PC-3 (cell line): ENCODE measurements around the gene UBE2G1. TPM values are rescaled to one million over a fixed set of nuclear protein-coding genes. Genes with fewer than 3 reads are reported as not detected.

Experiments used
- ATAC-seq: fragments of 200-7000 bp; cut with Tn5 transposase; 2 replicates; pipeline ENCODE4 v1.9.1; 2020; ENCODE audit warnings: mild to moderate bottlenecking, moderate library complexity
- BruUV-seq: library from RNA; stranded (reverse); fragments of 400-500 nt; replicated peaks from 2 replicates; lab custom pipeline; 2021; lab: Mats Ljungman, UMichigan
- CTCF ChIA-PET: fragments of 300-600 bp; sonication (Branson Sonifier 250); formaldehyde crosslinking; loops from one replicate; lab custom pipeline; 2022; ENCODE audit warnings: antibody characterized with exemption; lab: Charles Lee
- POLR2A ChIA-PET: fragments of 300-600 bp; sonication (Branson Sonifier 250); formaldehyde crosslinking; loops from one replicate; lab custom pipeline; 2022; ENCODE audit warnings: antibody characterized with exemption; ENCODE audit not compliant: unreplicated experiment; lab: Charles Lee
- DNase-seq: peaks from one replicate; pipeline ENCODE4 v3.0.0-alpha.2; 2015
- H2AFZ ChIP-seq: fragments of 300-600 bp; sonication (generic); 2 replicates; pipeline ENCODE4 v1.6.0; 2016; ENCODE audit warnings: antibody characterized with exemption, low read length
- H3F3A ChIP-seq: fragments of 300-600 bp; sonication (generic); one replicate; pipeline ENCODE4 v1.6.0; 2017; ENCODE audit warnings: antibody characterized with exemption, low read length, control low read depth, mild to moderate bottlenecking; ENCODE audit not compliant: unreplicated experiment
- H3K27ac ChIP-seq: fragments of 300-600 bp; sonication (generic); 2 replicates; pipeline ENCODE4 v1.5.1; 2016; ENCODE audit warnings: mild to moderate bottlenecking, low read length
- H3K27me3 ChIP-seq: fragments of 300-600 bp; sonication (generic); 2 replicates; pipeline ENCODE4 v1.6.1; 2016; ENCODE audit warnings: low read length, mixed read lengths
- H3K36me3 ChIP-seq: fragments of 300-600 bp; sonication (generic); 2 replicates; pipeline ENCODE4 v1.6.1; 2016; ENCODE audit warnings: low read depth, mixed run types, low read length, mixed read lengths
- H3K4me1 ChIP-seq: fragments of 300-600 bp; sonication (generic); 2 replicates; pipeline ENCODE4 v1.5.1; 2016; ENCODE audit warnings: low read length; ENCODE audit not compliant: insufficient read depth
- H3K4me2 ChIP-seq: fragments of 300-600 bp; sonication (generic); 2 replicates; pipeline ENCODE4 v1.6.0; 2016; ENCODE audit warnings: low read length
- H3K4me3 ChIP-seq: fragments of 300-600 bp; sonication (generic); 2 replicates; pipeline ENCODE4 v1.5.1; 2016; ENCODE audit warnings: mild to moderate bottlenecking, low read length, mixed read lengths
- H3K79me2 ChIP-seq: fragments of 300-600 bp; sonication (generic); 2 replicates; pipeline ENCODE4 v1.6.1; 2017; ENCODE audit warnings: low read length, mixed read lengths
- H3K9ac ChIP-seq: fragments of 300-600 bp; sonication (generic); 2 replicates; pipeline ENCODE4 v1.6.0; 2016; ENCODE audit warnings: mild to moderate bottlenecking, low read length
- H3K9me2 ChIP-seq: fragments of 300-600 bp; sonication (generic); replicated peaks from 2 replicates; pipeline ENCODE4 v1.6.1; 2016; ENCODE audit warnings: mixed run types, low read length, mixed read lengths
- H3K9me3 ChIP-seq: fragments of 300-600 bp; sonication (generic); 2 replicates; pipeline ENCODE4 v1.6.1; 2016; ENCODE audit warnings: low read length, mixed read lengths
- H4K20me1 ChIP-seq: fragments of 300-600 bp; sonication (generic); 2 replicates; pipeline ENCODE4 v1.6.1; 2016; ENCODE audit warnings: low read length, mixed read lengths
- CTCF ChIP-seq: fragments of 300-600 bp; sonication (generic); conservative IDR thresholded peaks from 2 replicates; pipeline ENCODE4 v1.5.1; 2017; ENCODE audit warnings: antibody characterized with exemption, low read depth, mild to moderate bottlenecking, low read length
- EZH2 ChIP-seq: fragments of 300-600 bp; sonication (generic); IDR thresholded peaks from one replicate; pipeline ENCODE4 v1.6.1; 2017; ENCODE audit warnings: antibody characterized with exemption, mild to moderate bottlenecking, low read length; ENCODE audit not compliant: unreplicated experiment
- EZH2phosphoT487 ChIP-seq: fragments of 300-600 bp; sonication (generic); IDR thresholded peaks from 2 replicates; pipeline ENCODE4 v1.6.1; 2018; ENCODE audit warnings: mild to moderate bottlenecking, antibody characterized with exemption, low read length, borderline replicate concordance
- intact Hi-C: fragments of 100-400 bp; cut with micrococcal nuclease; formaldehyde crosslinking; loops from 2 replicates; pipeline ENCODE4 v1.9.0; 2023
- total RNA-seq: library from RNA; depleted of rRNA; stranded (reverse); fragments of >200 nt; gene quantifications from 2 replicates; pipeline ENCODE4 v1.2.3, GENCODE V29; 2014

Gene UBE2G1
- total RNA-seq, 1 experiment from 2014 or later: 35.8 TPM

- peaks cover 67% of the 10 kb centered on the region for H3K79me2 ChIP-seq
- no peaks in the 10 kb centered on the region; the same call in 1 of the 2 replicates for H3K4me1 ChIP-seq
- no peaks in the 10 kb centered on the region for H3K27me3 ChIP-seq
- no peaks in the 10 kb centered on the region for H3F3A ChIP-seq
- H3K4me3 ChIP-seq: peak overlapping the region; percentile 84
- TSS peak; percentile 60 for BruUV-seq
- CTCF ChIA-PET: no interaction called here
- H3K4me2 ChIP-seq: peak overlapping the region; percentile 95
- peaks cover 4% of the 10 kb centered on the region; the same call in 1 of the 2 replicates for H3K36me3 ChIP-seq
- POLR2A ChIA-PET: no interaction called here
- H3K27ac ChIP-seq: peak overlapping the region; percentile 71
- DNase-seq (no peak), ATAC-seq (no peak)
- H3K9ac ChIP-seq: peak overlapping the region; percentile 92
- H3K9me3 ChIP-seq: no peaks in the 10 kb centered on the region
- H4K20me1 ChIP-seq: peaks cover 14% of the 10 kb centered on the region; the same call in 1 of the 2 replicates
- no peak for TF ChIP-seq CTCF
- no peak for TF ChIP-seq EZH2
- no peak for TF ChIP-seq EZH2phosphoT487
- no peaks in the 10 kb centered on the region for H3K9me2 ChIP-seq
- intact Hi-C loops: loop anchor here (5.0 to 10.0 kb wide), 2 partner anchors 50 to 147 kb away; no protein-coding TSS in a partner anchor
- H2AFZ ChIP-seq: peak overlapping the region; percentile 24
Measured at GRCh38 chr17:4364622-4365041, 1.8 kb downstream of the UBE2G1 start.

- CTCF ChIA-PET: no interaction called here
- ATAC-seq (no peak), DNase-seq (peak; percentile 10)
- H3K4me1 ChIP-seq: no peaks in the 10 kb centered on the region; the same call in 1 of the 2 replicates
- no peaks in the 10 kb centered on the region for H3K9me2 ChIP-seq
- POLR2A ChIA-PET: no interaction called here
- intact Hi-C loops: loop anchor here (10.0 kb wide), 1 partner anchor 47 kb away; no protein-coding TSS in a partner anchor
- no peak overlapping the region for H3K27ac ChIP-seq
- no peak overlapping the region for H3K9ac ChIP-seq
- no peak overlapping the region for H3K4me3 ChIP-seq
- no peaks in the 10 kb centered on the region for H3F3A ChIP-seq
- H3K27me3 ChIP-seq: no peaks in the 10 kb centered on the region
- H3K79me2 ChIP-seq: peaks cover 92% of the 10 kb centered on the region
- no peak overlapping the region for H2AFZ ChIP-seq
- H3K9me3 ChIP-seq: no peaks in the 10 kb centered on the region
- H4K20me1 ChIP-seq: peaks cover 26% of the 10 kb centered on the region; the same call in 1 of the 2 replicates
- BruUV-seq: no TSS peak
- TF ChIP-seq EZH2 (no peak), EZH2phosphoT487 (no peak), CTCF (peak; percentile 39; the same call in 1 of the 2 replicates)
- no peak overlapping the region for H3K4me2 ChIP-seq
- H3K36me3 ChIP-seq: peaks cover 4% of the 10 kb centered on the region; the same call in 1 of the 2 replicates
Measured at GRCh38 chr17:4362141-4362540, 4.3 kb downstream of the UBE2G1 start.

GRCh38 chr17:4358154-4358553 is 8.3 kb downstream of the UBE2G1 start:
- no peaks in the 10 kb centered on the region; the same call in 1 of the 2 replicates for H3K4me1 ChIP-seq
- H3K4me3 ChIP-seq: no peak overlapping the region
- H3K9me2 ChIP-seq: no peaks in the 10 kb centered on the region
- H2AFZ ChIP-seq: no peak overlapping the region
- H3K36me3 ChIP-seq: peaks cover 4% of the 10 kb centered on the region; the same call in 1 of the 2 replicates
- H3K4me2 ChIP-seq: no peak overlapping the region
- intact Hi-C loops: no loop called here
- no peaks in the 10 kb centered on the region for H3K9me3 ChIP-seq
- POLR2A ChIA-PET: no interaction called here
- H4K20me1 ChIP-seq: peaks cover 43% of the 10 kb centered on the region; the same call in 1 of the 2 replicates
- H3K27ac ChIP-seq: no peak overlapping the region
- H3K9ac ChIP-seq: no peak overlapping the region
- H3F3A ChIP-seq: no peaks in the 10 kb centered on the region
- CTCF ChIA-PET: no interaction called here
- DNase-seq (no peak), ATAC-seq (no peak)
- no peaks in the 10 kb centered on the region for H3K27me3 ChIP-seq
- no TSS peak for BruUV-seq
- H3K79me2 ChIP-seq: peaks cover 99% of the 10 kb centered on the region
- TF ChIP-seq CTCF (no peak), EZH2phosphoT487 (no peak), EZH2 (no peak)
